ENCODE data around the gene DLX3. TPM values are rescaled to one million over a fixed set of nuclear protein-coding genes. Genes with fewer than 3 reads are reported as not detected.

The DLX3 gene
- total RNA-seq, 4 donors from 2014 or later: 1.8 to 2.4 (median 2.1) TPM

- Histone ChIP-seq H3K27ac (no peak overlapping the region), H3K27me3 (peaks cover 36% of the 10 kb centered on the region), H3K4me3 (replicated peaks in 1 of 3) (no peak overlapping the region), H3K4me1 (peaks cover 11 to 19% of the 10 kb centered on the region in 2 donors), H3K9me3 (no peaks in the 10 kb centered on the region), H3K36me3 (no peaks in the 10 kb centered on the region)
- TF ChIP-seq CTCF (IDR thresholded peaks at IDR 0.05) (no peak), POLR2A (IDR thresholded peaks at IDR 0.05) (no peak)
- intact Hi-C loops (cut with DNase I): no loop called here
- WGBS, 2 donors: 33 to 47% methylated on average over 4 of the region's 4 CpGs
- no peak for DNase-seq
These were observed 31.8 kb downstream of the DLX3 start for GRCh38 chr17:49963309-49963625.

GRCh38 chr17:49962599-49963308, 32.3 kb downstream of the DLX3 start:
- no peak overlapping the region for H3K27ac ChIP-seq
- DNase-seq: no peak
- no peaks in the 10 kb centered on the region for H3K36me3 ChIP-seq
- TF ChIP-seq POLR2A (IDR thresholded peaks at IDR 0.05) (no peak), CTCF (IDR thresholded peaks at IDR 0.05) (no peak)
- intact Hi-C loops (cut with DNase I): no loop called here
- peaks cover 11 to 18% of the 10 kb centered on the region in 2 donors for H3K4me1 ChIP-seq
- 26 to 39% methylated on average over 9 to 10 of the region's 11 CpGs for WGBS, 2 donors
- no peaks in the 10 kb centered on the region for H3K9me3 ChIP-seq
- peaks cover 36% of the 10 kb centered on the region for H3K27me3 ChIP-seq
- H3K4me3 ChIP-seq (replicated peaks in 1 of 3): no peak overlapping the region

DNA sequence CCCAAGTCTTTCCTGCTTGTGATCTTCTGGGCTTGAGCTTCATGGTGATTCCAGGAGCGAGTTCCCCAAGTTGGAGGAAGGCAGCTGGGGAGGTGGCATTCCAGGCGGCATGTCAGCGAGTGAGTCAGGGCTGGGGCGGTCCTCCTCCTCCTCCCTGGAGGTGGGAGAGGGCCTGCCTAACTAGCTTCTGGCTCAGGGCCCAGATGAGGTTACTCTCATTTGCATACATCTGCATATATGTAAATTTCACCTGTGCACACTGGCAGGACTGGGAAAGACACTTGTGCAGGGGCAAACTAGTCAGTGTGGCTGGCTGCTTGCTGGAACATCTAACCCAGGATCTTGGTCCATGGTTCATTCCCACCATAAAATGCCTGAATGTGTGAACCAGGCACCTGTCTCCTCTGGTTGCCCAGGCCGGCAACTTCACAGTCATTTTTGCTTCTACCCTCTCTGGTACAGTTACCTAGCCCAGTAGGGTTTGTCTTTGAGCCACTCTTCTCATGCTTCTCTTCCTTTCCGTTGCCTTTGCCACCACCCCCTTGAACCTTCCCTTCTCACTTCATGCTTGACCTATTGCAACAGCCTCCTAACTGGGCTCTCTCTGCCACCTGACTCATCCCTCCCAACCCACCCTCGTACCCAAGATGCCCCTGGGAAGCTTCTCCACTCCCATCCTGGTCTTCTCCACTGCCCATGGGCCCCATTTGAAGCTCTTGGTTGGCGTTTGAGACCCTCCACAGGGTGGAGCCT, 35.7 kb downstream of the DLX3 start:
- no peaks in the 10 kb centered on the region for H3K9me3 ChIP-seq
- intact Hi-C loops (cut with DNase I): no loop called here
- no peaks in the 10 kb centered on the region for H3K36me3 ChIP-seq
- no peak overlapping the region for H3K4me3 ChIP-seq (replicated peaks in 1 of 3)
- H3K27ac ChIP-seq: no peak overlapping the region
- no peak for DNase-seq
- peaks cover 17% of the 10 kb centered on the region for H3K27me3 ChIP-seq
- 76 to 77% methylated on average over 7 to 8 of the region's 8 CpGs for WGBS, 2 donors
- H3K4me1 ChIP-seq: peaks cover 8 to 9% of the 10 kb centered on the region in 2 donors
- TF ChIP-seq CTCF (IDR thresholded peaks at IDR 0.05): no peak
- TF ChIP-seq POLR2A (IDR thresholded peaks at IDR 0.05): no peak

DNA sequence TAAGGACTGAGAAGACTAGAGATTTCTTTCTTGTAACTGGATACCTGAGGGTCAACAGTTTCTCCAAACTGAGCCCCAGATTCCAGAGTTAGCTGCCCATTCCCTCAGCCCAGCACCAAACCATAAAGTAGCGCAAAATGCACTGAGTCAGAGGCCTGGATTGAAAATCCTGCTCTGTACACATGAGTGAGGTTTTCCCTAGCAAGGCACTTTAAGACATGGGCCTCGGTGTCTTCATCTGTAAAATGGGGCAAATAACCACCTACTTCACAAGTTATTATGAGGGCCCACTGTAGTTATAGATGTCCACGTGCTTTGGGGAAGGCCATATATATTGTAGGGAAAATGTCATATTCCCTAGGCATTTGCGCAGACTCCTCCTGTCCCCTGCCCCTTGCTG, 36.3 kb downstream of the DLX3 start:
- H3K4me1 ChIP-seq: peaks cover 2 to 3% of the 10 kb centered on the region in 2 donors
- H3K4me3 ChIP-seq (replicated peaks in 1 of 3): no peak overlapping the region
- H3K36me3 ChIP-seq: no peaks in the 10 kb centered on the region
- H3K27ac ChIP-seq: no peak overlapping the region
- 90 to 100% methylated on average over 4 of the region's 4 CpGs for WGBS, 2 donors
- H3K9me3 ChIP-seq: no peaks in the 10 kb centered on the region
- intact Hi-C loops (cut with DNase I): no loop called here
- peaks cover 11% of the 10 kb centered on the region for H3K27me3 ChIP-seq
- TF ChIP-seq CTCF (IDR thresholded peaks at IDR 0.05): no peak
- no peak for TF ChIP-seq POLR2A (IDR thresholded peaks at IDR 0.05)
- no peak for DNase-seq

DNA sequence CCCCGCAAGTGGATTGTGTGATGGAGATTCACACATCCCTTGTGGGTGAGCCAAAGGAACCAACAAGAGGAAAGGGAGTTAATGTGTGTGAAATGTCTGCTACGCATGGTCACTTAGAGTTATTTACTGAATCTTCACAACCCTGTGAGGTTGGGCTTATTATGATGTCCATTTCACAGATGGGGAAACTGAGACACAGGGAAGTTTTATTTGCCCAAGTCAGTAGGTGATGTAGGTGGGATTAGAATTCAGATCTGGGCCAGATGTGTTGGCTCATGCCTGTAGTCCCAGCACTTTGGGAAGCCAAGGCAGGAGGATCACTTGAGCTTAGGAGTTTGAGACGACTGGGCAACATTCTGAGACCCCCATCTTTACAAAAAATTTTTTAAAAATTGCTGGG, 37.7 kb downstream of the DLX3 start:
- Histone ChIP-seq H3K36me3 (no peaks in the 10 kb centered on the region), H3K9me3 (no peaks in the 10 kb centered on the region), H3K27ac (no peak overlapping the region), H3K4me3 (replicated peaks in 1 of 3) (no peak overlapping the region), H3K27me3 (no peaks in the 10 kb centered on the region), H3K4me1 (no peaks in the 10 kb centered on the region)
- no peak for DNase-seq
- WGBS, 2 donors: 77 to 98% methylated on average over 3 of the region's 3 CpGs
- no peak for TF ChIP-seq POLR2A (IDR thresholded peaks at IDR 0.05)
- no peak for TF ChIP-seq CTCF (IDR thresholded peaks at IDR 0.05)
- intact Hi-C loops (cut with DNase I): no loop called here

Measured in thyroid gland (tissue), 4 donors.